CD4-positive, alpha-beta T cell treated with Interleukin-1 beta for 1 hour (primary cell): ENCODE measurements around the gene NTF3.

ENCODE experiments used
- DNase-seq, 2 donors: peaks; one replicate each; pipeline ENCODE4 v3.0.0-alpha.2; 2020 to 2022

NTF3 gene

DNA sequence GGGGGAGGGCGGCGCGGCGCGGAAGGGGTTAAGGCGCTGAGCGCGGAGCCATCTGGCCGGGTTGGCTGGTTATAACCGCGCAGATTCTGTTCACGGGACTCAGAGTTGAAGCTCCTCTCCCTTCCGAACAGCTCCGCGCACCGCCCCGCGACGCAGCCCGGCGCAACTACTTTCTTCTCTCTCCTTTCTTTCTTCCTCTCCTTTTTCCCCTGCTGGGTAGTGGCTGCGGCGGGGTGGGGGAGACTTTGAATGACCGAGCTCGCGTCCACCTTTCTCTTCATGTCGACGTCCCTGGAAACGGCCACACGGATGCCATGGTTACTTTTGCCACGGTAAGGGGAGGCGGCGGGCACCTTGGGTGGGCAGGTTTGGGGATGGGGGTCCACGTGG is at the start of gene NTF3:
Gene NTF3, plus strand, starts transcription at position 98 of the 390 bp plus-strand sequence. Its CDS starts 217 bp downstream, at position 315.
- DNase-seq, result no peak

DNA sequence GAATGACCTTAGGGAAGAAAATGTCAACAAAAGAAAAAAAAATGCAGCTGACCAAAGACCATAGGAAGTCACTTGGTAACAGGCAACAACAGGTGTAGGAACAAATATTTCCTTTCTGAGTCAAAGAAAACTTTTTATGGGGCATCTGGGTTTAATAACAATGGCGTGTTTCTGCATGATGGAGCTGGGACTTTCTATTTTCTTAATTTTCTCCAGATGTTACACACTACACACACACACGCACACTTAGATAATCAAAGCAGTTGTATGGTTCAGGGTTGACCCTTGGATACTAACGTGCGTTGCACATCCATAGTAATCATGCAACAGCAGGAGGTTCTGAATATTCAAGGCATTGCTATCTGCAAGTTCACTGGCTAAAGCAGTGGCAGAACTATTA is 47.9 kb upstream of the NTF3 start:
- no peak for DNase-seq

- DNase-seq, result no peak
Observed at GRCh38 chr12:5388581-5389535, 43.0 kb upstream of the NTF3 start.

DNA sequence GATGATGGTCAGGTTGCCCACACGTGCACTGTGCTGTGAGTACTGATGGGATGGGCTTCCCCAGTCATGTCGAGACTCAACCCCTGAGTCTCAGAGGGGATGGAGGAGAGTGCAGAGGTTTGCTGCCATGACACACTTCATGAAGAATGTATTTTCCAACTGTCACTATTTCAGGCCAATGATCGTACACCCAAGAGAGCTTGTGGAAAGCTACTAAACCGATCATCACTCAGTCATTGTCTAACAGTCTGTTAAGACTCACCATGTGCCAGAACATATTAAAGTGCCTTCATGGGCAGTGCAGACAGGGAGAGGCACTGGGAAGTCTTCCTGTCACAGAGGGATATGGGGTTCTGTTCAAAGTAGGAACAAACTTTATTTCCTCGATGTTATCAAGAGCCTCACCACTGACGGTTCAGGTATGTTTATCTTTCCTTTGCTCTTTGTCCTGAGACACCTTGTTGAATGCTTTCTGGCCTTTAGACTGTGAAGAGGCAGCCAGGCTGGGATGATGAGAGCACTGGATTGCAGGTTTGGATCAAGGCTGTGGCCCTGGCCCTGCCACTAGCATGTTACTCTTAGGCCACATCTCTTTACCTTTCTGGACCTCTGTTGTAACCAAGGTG is 41.6 kb upstream of the NTF3 start:
- no peak for DNase-seq

DNA sequence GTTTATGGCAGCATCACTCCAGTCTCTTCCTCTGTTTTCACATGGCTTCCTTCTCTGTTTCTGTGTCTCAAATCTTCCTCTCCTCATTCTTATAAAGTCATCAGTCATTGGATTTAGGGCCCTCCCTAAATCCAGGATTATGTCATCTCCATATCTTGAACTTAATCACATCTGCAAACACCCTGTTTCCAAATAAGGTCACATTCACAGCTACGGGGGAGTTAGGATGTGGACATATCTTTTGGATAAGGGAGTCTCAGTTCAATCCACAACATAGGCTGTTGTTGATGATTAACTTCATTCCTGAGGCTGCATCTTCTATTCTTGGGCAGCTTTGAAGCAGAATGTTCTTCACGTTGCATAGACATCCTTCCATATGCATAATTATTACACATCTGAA is 40.3 kb upstream of the NTF3 start:
- no peak for DNase-seq

DNA sequence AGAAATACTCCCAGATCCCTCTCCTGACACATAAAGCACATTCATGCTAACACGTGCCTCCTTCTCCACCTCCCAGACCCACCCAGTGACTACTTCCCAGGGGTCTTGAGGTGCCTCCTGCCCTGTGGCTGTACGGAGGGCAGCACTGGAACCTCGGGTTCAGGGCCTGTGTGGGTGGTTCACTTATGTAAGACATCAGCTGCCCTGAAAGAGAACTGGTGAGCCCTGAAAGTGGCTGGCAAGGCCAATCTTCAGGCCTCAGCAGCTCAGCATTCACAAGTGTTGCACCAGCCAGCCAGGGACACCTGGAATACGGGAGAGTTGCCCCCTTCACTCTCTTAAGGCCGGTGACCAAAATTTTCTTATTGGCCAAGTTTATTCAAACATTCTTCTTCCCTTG is 38.9 kb upstream of the NTF3 start:
- DNase-seq, result no peak

DNA sequence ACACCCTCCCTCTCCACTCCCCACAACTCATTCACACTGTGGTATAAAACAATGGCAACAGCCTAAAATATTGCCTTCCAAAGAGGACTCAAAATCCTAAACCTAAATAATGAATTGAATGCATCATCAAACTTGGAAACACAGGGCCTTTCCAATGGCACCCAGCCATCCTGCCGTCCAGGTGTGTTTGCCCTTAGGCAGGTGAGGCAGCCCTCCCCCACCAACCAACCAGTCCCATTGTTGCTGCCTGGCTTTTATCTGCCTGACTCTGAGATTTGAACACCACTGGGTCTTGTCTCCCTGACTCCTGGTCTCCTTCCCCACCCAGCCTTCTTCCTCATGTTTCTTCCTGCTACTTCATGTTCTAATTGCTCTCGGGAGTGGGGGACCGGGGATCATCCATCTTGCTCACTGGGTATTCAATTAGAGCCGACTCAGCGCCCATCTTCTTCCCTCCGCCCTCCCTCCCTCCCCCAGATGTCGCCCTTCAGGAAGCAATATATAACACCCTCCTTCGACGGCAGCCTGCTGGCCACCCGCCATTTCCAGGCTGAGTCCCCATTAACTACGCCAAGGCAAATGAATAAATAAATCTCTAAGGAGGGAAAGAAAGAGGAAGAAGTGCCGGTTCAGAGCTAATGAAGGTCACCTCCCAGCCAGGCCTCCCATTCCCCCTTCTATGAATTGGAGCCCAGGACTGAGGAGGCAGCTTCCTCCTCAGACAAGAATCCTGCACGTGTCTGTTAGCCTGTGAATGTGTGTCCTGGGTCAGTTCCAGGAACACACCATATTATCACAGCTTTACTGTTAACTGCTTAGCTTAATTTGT is 36.3 kb upstream of the NTF3 start:
- no peak for DNase-seq

GRCh38 chr12:5396541-5396940 is 35.4 kb upstream of the NTF3 start:
- no peak for DNase-seq

DNA sequence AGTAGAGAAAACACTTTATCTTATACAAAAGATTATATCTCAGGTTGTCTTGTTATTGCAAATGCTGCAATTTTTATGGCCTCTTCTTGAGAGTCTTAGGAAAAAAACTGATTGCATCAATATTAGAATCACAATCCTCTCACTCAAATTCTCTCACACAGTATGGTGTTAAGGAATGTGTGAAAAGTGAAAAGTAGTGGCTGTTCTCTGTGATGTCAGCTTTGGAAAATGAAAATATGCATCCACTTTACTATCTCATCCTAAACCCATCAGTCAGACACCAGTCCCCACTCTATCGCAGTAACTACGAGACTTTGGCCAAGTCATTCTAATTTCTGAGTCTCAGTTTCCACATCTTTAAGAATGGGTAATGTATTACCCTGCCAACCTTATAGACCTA is 32.6 kb upstream of the NTF3 start:
- no peak for DNase-seq

DNA sequence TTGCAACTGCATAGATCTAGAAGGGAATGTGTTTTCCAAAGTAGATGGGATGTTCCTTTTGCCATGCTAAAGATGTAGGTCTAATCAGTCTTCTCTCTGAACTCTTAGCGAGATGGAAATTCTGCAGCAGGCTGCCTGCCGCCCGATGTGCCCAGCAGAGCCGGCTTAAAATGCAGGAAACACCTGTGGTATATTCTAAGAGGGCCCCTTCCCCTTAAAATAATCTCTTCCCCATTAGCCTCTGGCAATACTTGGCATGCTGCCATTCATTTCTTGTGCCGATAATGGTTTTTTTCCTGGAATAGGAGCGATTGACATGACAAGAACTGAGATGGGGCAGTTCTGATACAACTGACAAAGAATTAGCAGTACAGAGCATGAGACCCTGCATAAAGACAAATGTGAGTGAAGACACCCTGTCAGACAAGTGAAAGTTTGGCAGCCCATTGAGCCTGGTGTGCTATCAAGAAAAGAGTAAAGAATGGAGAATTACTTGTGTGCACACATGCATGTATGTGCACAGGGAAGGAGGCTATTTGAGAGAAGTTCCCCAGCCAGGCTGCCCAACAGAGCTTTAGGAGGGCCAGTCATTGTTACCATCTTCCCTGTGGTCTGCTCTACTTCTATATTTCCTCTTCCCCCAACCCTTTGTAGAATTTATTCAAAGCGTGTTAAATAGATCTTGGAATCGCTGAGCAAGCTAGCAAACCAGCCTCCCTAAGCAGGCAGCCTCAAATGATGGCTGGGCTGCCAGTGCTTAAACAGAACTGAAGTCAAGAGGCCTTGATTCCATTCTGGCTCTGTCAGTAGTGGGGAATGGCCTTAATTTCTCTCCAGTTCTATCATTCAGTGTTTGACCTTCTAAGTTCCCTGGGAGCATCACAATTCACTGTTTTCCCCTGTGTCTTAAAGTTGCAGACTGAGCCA is 29.6 kb upstream of the NTF3 start:
- DNase-seq, result no peak

DNA sequence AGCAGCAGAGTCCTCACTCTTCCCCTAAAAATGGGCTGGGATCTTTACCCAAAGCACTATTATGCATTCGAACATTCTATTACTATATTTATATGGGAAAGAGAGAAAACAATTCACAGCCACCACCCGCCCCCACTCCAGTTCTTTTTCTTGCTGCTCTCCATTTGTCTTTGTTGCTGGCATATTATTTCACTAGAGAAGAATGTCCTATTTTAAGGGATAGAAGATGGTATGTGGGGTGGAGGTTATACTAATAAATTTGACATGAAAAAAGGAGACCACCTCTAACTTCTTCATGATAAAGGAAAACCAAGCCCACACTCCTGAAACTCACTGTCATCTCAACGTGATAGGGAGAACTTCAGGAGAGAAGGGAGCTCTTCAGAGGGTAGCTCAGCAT is 28.5 kb upstream of the NTF3 start:
- DNase-seq, result no peak

DNA sequence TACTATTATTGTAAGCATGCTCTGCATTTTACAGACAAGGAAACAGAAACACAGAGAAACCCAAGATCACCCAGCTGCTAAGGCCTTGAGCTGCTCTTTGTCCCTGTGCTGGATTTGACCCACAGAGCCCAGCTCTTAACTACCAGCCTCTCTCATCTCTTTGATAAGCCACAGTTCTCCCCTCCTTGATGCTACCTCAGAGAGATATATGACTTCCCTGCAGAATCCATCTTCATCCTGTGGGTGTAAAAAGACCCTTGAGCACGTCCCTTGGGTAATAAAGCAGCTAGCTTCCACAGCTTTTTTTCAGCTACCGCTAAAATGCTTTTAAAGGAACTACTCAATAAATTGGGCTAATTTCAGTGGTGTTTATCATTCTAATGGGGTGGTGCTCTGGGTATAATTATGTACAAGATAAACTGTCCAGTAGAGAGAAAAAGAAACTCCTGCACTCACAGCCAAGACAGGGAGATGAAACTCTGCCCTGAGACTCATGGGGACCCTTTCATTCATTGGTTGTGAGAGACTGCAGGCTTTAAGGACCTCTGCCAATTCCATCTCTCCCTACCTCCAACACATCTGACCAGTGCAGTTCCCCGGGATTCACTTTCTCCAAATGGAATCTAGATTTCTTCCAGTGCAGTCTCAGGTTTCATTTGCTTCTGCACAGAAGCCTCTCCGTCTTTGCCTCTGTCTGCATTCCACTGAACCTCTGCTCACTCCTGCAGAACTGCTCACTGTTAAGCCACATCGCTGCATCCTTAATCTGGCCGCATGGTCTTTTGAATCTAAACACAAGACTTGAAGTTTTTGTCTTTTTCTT is 24.7 kb upstream of the NTF3 start:
- DNase-seq, result no peak

DNA sequence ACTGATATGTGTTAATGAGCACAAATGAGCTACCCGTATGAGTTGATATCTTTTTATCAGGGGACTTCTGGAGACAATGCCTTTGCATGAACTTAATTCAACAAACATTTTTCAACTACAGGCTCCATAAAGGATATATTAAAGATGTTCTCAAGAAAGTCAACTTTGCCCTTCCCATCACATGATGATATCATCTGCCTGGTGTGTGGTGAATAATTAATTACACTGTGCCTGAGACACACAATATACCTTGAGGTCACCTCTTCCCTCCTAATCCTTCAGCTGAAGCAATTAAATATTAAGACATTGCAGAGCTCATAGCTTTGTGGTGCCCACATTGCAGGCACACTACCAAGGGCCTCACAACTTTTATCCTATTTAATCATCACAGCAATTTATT is 22.3 kb upstream of the NTF3 start:
- DNase-seq, result no peak

- no peak for DNase-seq
Observed at GRCh38 chr12:5416571-5416970, 15.3 kb upstream of the NTF3 start.

GRCh38 chr12:5417500-5417899 is 14.4 kb upstream of the NTF3 start:
- no peak for DNase-seq

DNA sequence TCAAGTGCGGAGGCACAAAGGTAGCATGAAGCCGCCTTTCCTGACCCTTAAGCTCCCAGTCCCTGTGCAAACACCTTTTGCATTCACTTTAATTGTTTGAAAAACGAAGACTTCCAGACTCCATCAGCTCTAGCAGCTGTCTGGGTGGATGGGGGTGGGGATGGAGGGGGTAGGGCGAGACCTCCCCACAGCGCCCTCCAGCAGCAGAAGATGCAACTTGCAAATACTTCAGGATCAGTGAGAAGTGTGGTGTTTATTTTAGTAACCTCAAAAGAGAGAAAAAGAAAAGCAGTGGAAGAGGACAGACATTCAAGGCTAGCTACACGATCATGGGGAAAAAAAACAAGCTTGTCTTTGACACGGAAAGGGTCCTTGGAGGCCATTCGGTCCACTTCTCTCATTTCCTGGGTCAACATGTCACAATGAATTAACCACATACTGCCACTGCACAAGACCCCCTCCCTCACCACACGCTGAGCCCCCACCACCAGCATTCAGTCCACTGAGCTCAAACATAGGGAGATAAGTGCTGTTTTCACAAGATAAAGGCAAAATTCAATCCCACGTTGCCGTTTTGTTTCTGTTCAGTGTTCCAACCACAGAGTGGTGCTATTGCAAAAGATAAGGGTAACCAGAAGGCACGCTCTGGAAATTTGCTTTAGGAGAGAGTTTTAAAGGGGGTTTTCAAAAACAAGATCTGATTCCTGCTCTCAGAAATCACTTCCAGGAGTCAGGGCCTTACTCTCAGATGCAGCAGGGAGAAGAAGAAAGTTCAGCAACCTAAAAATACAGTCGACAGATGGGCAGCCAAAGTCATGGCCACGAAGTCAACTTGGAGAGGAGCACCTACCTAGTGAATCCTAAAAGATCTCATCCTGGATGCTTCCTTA is 3.3 kb upstream of the NTF3 start:
- DNase-seq, result no peak

DNA sequence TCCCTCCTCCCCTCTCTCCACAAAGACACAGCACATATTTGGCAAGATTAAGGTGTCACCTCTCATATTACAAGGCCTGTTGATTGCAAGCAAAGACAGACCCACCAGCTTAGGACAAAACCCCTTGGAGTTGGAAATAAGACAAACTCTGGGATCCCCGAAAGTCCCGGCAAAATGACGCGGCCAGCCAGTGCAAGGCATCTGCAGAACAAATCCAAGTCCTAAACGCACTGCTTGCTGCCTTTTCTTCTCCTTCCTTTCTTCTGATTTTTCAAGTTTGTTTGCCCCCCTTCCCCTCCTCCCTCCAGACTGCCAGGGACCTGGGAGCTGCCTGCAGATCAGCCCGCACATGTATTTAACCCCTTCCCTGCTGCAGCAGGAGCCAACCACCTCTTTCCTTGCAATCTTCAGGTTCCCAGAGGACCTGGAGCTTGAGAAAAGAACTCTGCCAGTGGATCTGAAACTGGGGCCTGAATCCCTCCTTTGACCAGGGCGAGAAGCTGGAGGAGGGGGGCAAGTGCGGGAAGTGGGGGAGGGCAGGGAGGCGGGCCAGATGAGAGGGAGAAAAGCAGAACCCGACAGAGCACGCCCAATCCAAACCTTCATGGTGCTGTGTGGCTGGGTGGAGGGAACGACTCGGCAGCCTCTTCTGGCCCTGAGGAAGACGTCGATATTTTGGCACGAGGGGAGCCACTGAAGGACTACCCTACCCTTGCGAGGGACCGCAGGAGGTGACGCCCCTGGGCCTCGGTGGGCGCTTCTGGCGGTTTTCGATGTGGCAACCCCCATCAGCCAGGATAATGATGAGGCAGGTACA is 2.0 kb upstream of the NTF3 start:
- no peak for DNase-seq

GRCh38 chr12:5430641-5431603 is 986 bp upstream of the NTF3 start:
- no peak for DNase-seq
